ENCODE results near the gene VSTM4.

DNA sequence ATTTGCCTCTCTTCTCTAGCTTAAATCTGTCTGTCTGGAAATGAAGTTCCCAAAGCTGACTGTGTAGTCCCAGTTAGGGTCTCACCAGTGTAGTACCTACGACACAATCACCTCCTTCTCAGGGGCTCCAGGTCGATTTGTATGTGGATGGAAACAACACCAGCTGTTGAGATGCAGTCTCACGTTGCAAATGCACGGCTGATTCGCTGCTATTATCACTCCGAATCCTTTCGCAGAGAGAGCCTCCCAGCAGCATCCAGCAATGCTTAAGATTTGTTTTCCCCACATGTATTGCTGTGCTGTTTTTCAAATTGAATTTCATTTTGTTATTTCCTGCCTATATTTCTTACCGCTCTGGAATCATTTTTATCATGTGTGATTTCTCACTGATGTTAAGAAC is 16.3 kb downstream of the VSTM4 start:
- TF ChIP-seq CEBPB (IDR thresholded peaks at IDR 0.05; ENCODE audit: low read depth, low read length), result no peak
- TF ChIP-seq, protein P1, sequence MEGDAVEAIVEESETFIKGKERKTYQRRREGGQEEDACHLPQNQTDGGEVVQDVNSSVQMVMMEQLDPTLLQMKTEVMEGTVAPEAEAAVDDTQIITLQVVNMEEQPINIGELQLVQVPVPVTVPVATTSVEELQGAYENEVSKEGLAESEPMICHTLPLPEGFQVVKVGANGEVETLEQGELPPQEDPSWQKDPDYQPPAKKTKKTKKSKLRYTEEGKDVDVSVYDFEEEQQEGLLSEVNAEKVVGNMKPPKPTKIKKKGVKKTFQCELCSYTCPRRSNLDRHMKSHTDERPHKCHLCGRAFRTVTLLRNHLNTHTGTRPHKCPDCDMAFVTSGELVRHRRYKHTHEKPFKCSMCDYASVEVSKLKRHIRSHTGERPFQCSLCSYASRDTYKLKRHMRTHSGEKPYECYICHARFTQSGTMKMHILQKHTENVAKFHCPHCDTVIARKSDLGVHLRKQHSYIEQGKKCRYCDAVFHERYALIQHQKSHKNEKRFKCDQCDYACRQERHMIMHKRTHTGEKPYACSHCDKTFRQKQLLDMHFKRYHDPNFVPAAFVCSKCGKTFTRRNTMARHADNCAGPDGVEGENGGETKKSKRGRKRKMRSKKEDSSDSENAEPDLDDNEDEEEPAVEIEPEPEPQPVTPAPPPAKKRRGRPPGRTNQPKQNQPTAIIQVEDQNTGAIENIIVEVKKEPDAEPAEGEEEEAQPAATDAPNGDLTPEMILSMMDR (conservative IDR thresholded peaks at IDR 0.05; ENCODE audit: low read depth, low read length), result no peak
- TF ChIP-seq, protein P2, sequence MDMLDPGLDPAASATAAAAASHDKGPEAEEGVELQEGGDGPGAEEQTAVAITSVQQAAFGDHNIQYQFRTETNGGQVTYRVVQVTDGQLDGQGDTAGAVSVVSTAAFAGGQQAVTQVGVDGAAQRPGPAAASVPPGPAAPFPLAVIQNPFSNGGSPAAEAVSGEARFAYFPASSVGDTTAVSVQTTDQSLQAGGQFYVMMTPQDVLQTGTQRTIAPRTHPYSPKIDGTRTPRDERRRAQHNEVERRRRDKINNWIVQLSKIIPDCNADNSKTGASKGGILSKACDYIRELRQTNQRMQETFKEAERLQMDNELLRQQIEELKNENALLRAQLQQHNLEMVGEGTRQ (IDR thresholded peaks at IDR 0.05; ENCODE audit: low read depth, low read length), result no peak
- TF ChIP-seq RFX5 (IDR thresholded peaks at IDR 0.05; ENCODE audit: low read depth, low read length), result no peak
- TF ChIP-seq MAFK (IDR thresholded peaks at IDR 0.05; ENCODE audit: low read depth, low read length), result no peak
- no peak for TF ChIP-seq POLR2A (IDR thresholded peaks at IDR 0.05; ENCODE audit: low read depth, low read length)
- no peak for TF ChIP-seq RCOR1 (IDR thresholded peaks at IDR 0.05; ENCODE audit: insufficient replicate concordance, low read length)
- no peak for TF ChIP-seq MXI1 (IDR thresholded peaks at IDR 0.05; ENCODE audit: borderline replicate concordance, low read depth, low read length)
- no peak for TF ChIP-seq NFE2L2 (IDR thresholded peaks at IDR 0.05; ENCODE audit: low read depth, low read length)
- TF ChIP-seq SMC3 (IDR thresholded peaks at IDR 0.05; ENCODE audit: low read depth, low read length), result no peak
